ENCODE data around the gene KLHL29. TPM values are rescaled to one million over a fixed set of nuclear protein-coding genes. Genes with fewer than 3 reads are reported as not detected.
A peak's percentile ranks its signal among the peaks of the same experiment; 100 is the strongest.

Gene KLHL29
- total and polyA plus RNA-seq, 8 donors, result 0.91 to 6.6 (median 2.6) TPM

DNA sequence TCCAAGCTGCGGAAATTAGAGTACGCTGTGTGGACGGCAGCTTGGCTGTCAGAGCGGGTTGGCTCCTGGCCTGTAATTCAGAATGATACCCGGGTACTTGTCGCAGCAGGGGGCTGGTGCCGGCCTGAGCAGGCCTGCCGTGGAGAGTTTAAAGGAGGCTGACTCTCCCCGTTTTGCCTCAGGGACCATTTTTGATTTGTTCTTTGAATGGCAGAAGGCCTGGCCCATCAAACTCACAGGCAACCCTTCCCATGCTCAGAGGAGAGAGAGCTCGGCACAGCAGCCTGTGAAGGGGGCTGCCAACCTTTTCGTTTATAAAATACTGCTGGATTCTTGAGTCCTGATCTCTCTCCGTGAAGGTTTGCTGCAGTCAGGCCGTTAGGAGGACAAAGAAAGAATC is 151.3 kb downstream of the KLHL29 start:
- intact Hi-C loops (cut with DNase I), result no loop called here
- TF ChIP-seq, protein P1, sequence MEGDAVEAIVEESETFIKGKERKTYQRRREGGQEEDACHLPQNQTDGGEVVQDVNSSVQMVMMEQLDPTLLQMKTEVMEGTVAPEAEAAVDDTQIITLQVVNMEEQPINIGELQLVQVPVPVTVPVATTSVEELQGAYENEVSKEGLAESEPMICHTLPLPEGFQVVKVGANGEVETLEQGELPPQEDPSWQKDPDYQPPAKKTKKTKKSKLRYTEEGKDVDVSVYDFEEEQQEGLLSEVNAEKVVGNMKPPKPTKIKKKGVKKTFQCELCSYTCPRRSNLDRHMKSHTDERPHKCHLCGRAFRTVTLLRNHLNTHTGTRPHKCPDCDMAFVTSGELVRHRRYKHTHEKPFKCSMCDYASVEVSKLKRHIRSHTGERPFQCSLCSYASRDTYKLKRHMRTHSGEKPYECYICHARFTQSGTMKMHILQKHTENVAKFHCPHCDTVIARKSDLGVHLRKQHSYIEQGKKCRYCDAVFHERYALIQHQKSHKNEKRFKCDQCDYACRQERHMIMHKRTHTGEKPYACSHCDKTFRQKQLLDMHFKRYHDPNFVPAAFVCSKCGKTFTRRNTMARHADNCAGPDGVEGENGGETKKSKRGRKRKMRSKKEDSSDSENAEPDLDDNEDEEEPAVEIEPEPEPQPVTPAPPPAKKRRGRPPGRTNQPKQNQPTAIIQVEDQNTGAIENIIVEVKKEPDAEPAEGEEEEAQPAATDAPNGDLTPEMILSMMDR (IDR thresholded peaks at IDR 0.05), result no peak
- Histone ChIP-seq H3K27me3 (no peaks in the 10 kb centered on the region), H3K9me3 (no peaks in the 10 kb centered on the region), H3K27ac (no peak overlapping the region), H3K4me3 (no peak overlapping the region), H3K36me3 (no peaks in the 10 kb centered on the region), H3K4me1 (no peaks in the 10 kb centered on the region)
- DNase-seq (no peak), FAIRE-seq (no peak), ATAC-seq (no peak)
- WGBS, 2 donors, result 77% methylated on average over 13 of the region's 13 CpGs

DNA sequence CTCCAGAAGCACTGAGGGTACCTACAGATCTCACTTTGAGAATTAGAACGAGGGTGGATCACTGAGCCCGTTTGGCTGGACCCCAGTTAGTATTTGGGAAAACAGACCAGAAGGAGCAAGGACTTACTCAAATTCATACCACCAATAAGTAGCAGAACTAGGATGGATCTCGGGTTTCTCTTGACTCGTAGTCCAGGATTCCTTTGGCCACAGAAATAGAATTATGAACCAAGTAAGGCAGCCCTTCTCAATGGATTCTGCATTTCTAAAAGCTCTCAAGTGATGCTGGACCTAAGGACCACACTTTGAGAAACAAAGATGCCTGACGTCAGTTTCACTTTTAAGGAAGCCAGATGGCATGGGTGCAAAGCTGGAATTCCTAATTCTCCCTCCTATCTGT is 153.0 kb downstream of the KLHL29 start:
- 66 to 74% methylated on average over 5 of the region's 5 CpGs for WGBS, 2 donors
- DNase-seq (no peak), FAIRE-seq (no peak), ATAC-seq (no peak)
- intact Hi-C loops (cut with DNase I), result no loop called here
- Histone ChIP-seq H3K27ac (no peak overlapping the region), H3K27me3 (no peaks in the 10 kb centered on the region), H3K4me3 (no peak overlapping the region), H3K4me1 (no peaks in the 10 kb centered on the region), H3K36me3 (no peaks in the 10 kb centered on the region), H3K9me3 (no peaks in the 10 kb centered on the region)
- TF ChIP-seq, protein P1 (IDR thresholded peaks at IDR 0.05), result no peak

DNA sequence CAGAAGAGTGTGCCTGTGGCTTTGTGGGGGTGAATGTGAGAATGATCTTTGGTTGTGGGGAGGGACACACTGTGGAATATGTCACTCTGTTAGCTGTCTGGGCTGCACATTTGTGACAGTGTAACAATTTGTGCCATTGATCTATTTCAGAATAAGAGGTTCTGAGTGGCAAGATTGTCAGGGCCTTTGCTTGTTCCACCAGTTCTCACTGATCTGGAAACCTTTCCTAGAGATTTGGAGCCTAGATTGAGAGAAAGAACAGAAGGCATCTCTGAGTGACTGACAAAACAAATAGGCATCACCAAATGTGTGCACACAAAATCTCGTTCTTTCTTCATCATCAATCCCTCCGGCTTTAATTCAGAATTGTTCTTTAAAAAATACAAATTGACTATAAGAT is 153.6 kb downstream of the KLHL29 start:
- ATAC-seq, result no peak
- intact Hi-C loops (cut with DNase I), result no loop called here
- 48 to 70% methylated on average over 2 of the region's 2 CpGs for WGBS, 2 donors

DNA sequence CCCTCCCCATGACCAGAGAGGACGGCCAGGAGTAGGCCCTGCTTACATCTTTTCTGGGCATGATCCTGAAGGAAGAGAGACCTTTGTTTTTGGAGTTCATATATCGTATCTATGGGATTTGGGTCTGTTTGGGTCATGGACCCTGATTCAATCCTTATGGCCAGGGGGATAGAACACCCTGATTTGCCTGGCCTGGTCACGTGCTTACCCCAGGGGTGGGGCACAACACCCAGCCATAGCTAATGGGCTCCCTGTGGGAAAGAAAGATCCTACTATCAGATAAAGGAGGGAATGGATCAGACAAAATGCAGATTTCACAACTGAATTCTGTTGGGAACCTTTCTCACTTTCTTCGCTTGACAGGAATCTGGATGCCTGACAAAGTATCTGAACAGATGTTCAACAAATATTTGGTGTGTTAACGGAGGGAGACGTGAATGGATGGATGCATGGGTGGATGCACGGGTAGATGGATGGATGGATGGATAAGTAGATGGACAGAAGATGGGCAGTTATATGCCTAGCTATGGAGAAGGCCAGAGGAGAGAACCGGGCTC is 155.9 kb downstream of the KLHL29 start:
- FAIRE-seq (no peak), DNase-seq (peak in 1 of 6 donors; percentile 6), ATAC-seq (no peak)
- no peak overlapping the region for H3K4me3 ChIP-seq
- no peaks in the 10 kb centered on the region for H3K36me3 ChIP-seq
- no peak overlapping the region for H3K27ac ChIP-seq
- H3K4me1 ChIP-seq, result no peaks in the 10 kb centered on the region
- H3K27me3 ChIP-seq, result no peaks in the 10 kb centered on the region
- WGBS, 2 donors, result 63 to 72% methylated on average over 8 of the region's 8 CpGs
- intact Hi-C loops (cut with DNase I), result no loop called here
- TF ChIP-seq, protein P1 (IDR thresholded peaks at IDR 0.05), result no peak
- H3K9me3 ChIP-seq, result no peaks in the 10 kb centered on the region

More for the DNA sequence above, 153.6 kb downstream of the KLHL29 start:
- H3K9me3 ChIP-seq, result no peaks in the 10 kb centered on the region
- TF ChIP-seq, protein P1 (IDR thresholded peaks at IDR 0.05), result no peak
- DNase-seq (no peak), FAIRE-seq (no peak)
- H3K36me3 ChIP-seq, result no peaks in the 10 kb centered on the region
- no peaks in the 10 kb centered on the region for H3K4me1 ChIP-seq
- H3K4me3 ChIP-seq, result no peak overlapping the region
- no peaks in the 10 kb centered on the region for H3K27me3 ChIP-seq
- no peak overlapping the region for H3K27ac ChIP-seq

DNA sequence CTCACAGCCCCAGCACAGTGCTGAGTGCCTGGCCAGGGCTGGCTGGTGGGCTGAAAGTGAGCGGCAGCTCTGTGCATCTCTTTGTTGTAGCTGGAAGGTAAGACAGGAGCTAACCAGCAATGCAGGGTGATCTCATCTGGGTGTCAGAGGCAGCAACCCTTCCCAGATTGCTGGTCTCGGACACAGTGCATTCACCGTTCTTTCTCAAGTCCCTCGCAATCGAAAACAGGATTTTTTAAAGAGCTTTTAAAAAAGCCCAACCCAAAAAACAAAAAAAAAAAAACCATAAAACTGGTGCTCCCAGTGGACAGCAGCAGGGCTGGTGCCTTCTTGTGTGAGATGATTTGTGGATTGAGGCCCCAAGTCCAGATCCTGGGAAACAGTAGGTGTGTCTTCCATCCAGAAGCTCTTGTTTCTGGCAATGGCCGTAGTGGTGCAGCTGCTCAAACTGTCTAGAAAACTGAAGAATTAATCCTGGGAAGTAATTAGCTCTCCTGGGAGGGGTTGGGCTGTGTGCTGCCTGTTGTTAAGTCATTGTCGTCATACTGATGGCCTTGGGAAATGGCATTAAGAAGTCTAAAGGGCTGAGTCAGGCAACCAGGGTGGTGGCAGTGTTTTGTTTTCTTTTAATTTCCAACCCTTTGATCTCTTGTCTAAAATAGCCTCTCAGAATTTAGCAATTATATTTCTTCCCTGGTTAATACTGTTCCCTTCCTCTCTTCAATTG is 156.7 kb downstream of the KLHL29 start:
- Histone ChIP-seq H3K36me3 (no peaks in the 10 kb centered on the region), H3K27ac (no peak overlapping the region), H3K4me1 (no peaks in the 10 kb centered on the region), H3K27me3 (no peaks in the 10 kb centered on the region), H3K4me3 (no peak overlapping the region), H3K9me3 (no peaks in the 10 kb centered on the region)
- DNase-seq (peak in 1 of 6 donors; percentile 12), ATAC-seq (peak in 3 of 4 donors; percentile 39 to 58 (median 48)), FAIRE-seq (no peak)
- 64 to 74% methylated on average over 7 of the region's 7 CpGs for WGBS, 2 donors
- TF ChIP-seq, protein P1 (IDR thresholded peaks at IDR 0.05), result no peak
- intact Hi-C loops (cut with DNase I), result no loop called here

All from pancreas (tissue), 10 donors.